Progenitor cell of endocrine pancreas (in vitro differentiated cells): ENCODE results near the gene RIPOR1. TPM values are rescaled to one million over a fixed set of nuclear protein-coding genes. Genes with fewer than 3 reads are reported as not detected.
A peak's percentile ranks its signal among the peaks of the same experiment; 100 is the strongest.
"Not testable (repeated sequence)": the region's sequence is repeated elsewhere in the genome, so short reads cannot be mapped to it uniquely, and the experiment has no call there.

Source experiments
- DNase-seq: peaks from one replicate; pipeline ENCODE4 v3.0.0; 2021; ENCODE audit warnings: low spot score; ENCODE audit not compliant: unreplicated experiment
- H3K27ac Mint-ChIP-seq: 2 replicates; pipeline ENCODE4 v1.8.0; 2021; ENCODE audit warnings: mild to moderate bottlenecking, moderate library complexity, mixed read lengths
- H3K27me3 Mint-ChIP-seq: 2 replicates; pipeline ENCODE4 v1.8.0; 2021; ENCODE audit warnings: mixed read lengths
- H3K36me3 Mint-ChIP-seq: 2 replicates; pipeline ENCODE4 v1.8.0; 2022; ENCODE audit warnings: mixed read lengths; ENCODE audit not compliant: insufficient read depth
- H3K4me1 Mint-ChIP-seq: 2 replicates; pipeline ENCODE4 v1.8.0; 2021; ENCODE audit warnings: low read depth, mixed read lengths
- H3K4me3 Mint-ChIP-seq: 2 replicates; pipeline ENCODE4 v1.8.0; 2021; ENCODE audit warnings: low read depth, mild to moderate bottlenecking, moderate library complexity, mixed read lengths
- H3K9me3 Mint-ChIP-seq: 2 replicates; pipeline ENCODE4 v1.8.0; 2021; ENCODE audit warnings: low read depth, mixed read lengths
- total RNA-seq: library from RNA; stranded (reverse); gene quantifications from 2 replicates; pipeline ENCODE4 v1.2.1, GENCODE V29; 2021
- TF ChIP-seq, protein P1 (sequence below): fragments of 200-600 bp; sonication (generic); IDR thresholded peaks from one replicate; pipeline ENCODE4 v1.5.0; 2021; ENCODE audit warnings: antibody characterized with exemption, mild to moderate bottlenecking; ENCODE audit not compliant: unreplicated experiment

The RIPOR1 gene
- total RNA-seq, 1 donor from 2014 or later: 72.7 TPM

DNA sequence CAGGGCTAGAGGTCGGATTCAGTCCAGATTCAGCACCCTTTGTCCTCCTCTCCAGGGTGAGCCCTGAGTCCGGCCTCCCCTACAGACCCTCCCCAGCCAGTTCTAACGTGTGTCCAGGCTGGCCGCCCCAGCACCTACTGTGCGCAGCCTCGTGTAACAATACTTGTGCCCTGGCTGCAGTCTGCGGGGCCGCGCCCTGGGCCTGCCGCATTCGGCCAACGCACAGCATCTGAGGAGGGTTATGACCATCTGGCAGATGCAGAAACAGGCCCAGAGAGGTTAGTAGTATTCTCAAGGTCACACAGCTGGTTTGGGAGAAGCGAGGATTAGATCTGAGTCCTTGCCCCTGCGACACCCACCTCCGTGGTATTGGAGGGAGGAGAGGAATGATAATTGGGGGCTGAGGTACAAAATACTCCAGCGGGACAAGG, 968 bp downstream of the RIPOR1 start:
- H3K36me3 Mint-ChIP-seq: no peaks in the 10 kb centered on the region
- H3K4me3 Mint-ChIP-seq: peak overlapping the region; percentile 87
- H3K9me3 Mint-ChIP-seq: no peaks in the 10 kb centered on the region
- H3K4me1 Mint-ChIP-seq: peaks cover 15% of the 10 kb centered on the region
- TF ChIP-seq, protein P1, sequence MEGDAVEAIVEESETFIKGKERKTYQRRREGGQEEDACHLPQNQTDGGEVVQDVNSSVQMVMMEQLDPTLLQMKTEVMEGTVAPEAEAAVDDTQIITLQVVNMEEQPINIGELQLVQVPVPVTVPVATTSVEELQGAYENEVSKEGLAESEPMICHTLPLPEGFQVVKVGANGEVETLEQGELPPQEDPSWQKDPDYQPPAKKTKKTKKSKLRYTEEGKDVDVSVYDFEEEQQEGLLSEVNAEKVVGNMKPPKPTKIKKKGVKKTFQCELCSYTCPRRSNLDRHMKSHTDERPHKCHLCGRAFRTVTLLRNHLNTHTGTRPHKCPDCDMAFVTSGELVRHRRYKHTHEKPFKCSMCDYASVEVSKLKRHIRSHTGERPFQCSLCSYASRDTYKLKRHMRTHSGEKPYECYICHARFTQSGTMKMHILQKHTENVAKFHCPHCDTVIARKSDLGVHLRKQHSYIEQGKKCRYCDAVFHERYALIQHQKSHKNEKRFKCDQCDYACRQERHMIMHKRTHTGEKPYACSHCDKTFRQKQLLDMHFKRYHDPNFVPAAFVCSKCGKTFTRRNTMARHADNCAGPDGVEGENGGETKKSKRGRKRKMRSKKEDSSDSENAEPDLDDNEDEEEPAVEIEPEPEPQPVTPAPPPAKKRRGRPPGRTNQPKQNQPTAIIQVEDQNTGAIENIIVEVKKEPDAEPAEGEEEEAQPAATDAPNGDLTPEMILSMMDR: no peak
- peak overlapping the region; percentile 93 for H3K27ac Mint-ChIP-seq
- DNase-seq: no peak
- H3K27me3 Mint-ChIP-seq: peaks cover 19% of the 10 kb centered on the region

DNA sequence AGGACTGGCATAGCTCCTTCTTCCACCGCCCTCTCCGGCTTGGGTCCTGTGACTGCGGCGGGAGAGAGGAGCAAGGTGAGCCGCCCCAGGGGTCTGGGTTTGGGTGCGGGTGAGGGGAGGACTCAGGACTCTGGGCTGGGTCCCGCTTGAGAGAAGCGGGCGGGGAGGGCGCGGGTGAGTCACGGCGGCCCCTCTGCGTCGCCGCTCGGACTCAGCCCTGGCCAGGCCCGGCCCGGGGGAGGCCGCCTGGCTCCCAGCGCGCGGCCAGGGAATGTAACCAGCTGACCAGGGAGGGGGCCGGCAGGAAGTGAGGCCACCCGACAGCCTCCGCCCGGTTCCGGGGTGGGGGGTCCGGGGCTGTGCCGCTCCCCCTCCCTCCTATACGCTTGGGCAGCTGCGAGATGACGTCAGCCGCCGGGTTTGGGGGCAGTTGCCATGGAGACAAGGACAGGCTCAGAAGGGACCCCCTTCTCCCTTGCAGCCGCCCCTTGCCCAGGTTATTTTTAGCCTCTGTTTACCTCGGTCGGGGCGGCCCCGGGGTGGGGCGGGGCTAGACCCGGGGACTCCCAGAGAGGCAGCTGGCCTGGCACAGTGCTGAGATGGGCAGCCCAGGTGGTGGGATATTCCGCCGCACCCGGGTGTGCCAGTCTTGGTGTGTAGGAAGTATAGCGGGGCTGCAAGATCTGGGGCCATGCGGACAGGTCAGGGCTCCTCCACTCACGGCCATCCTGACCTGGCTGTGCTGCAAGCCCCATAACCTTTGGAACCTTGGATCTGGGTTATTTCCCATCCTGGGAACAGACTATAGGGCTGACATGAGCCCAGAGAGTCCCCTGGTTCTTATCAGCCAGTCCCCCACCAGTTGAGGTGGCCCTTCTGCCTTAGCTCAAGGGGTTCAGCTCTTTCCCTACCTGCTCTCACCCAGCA, 1.6 kb downstream of the RIPOR1 start:
- Mint-ChIP-seq H3K4me3 (peak overlapping the region; percentile 87), H3K36me3 (no peaks in the 10 kb centered on the region), H3K4me1 (peaks cover 15% of the 10 kb centered on the region), H3K9me3 (no peaks in the 10 kb centered on the region), H3K27ac (peak overlapping the region; percentile 93), H3K27me3 (peaks cover 15% of the 10 kb centered on the region)
- TF ChIP-seq, protein P1: no peak
- DNase-seq: no peak

DNA sequence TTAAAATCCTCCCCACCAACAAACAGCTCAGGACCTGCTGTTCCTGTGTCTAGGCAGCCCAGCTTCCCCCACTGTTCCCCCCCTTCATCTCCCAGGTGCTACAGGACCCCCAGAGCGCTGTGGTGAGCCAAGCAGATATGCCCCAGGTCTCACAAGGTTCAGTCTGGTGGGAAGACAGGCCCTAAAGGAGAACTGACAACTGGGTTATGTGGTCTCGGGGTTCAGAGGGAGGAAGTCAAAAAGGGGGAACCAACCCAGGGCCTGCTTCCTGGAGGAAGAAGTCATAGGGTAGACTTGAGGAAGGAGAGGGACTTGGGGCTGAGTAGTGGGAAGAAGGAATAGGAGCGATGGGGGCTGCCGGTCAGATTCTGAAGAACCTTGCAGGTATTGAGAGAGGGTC, 2.6 kb downstream of the RIPOR1 start:
- Mint-ChIP-seq H3K27ac (no peak overlapping the region), H3K4me1 (peaks cover 15% of the 10 kb centered on the region), H3K4me3 (peak overlapping the region; percentile 43), H3K27me3 (peaks cover 18% of the 10 kb centered on the region), H3K36me3 (no peaks in the 10 kb centered on the region), H3K9me3 (no peaks in the 10 kb centered on the region)
- TF ChIP-seq, protein P1: no peak
- no peak for DNase-seq

DNA sequence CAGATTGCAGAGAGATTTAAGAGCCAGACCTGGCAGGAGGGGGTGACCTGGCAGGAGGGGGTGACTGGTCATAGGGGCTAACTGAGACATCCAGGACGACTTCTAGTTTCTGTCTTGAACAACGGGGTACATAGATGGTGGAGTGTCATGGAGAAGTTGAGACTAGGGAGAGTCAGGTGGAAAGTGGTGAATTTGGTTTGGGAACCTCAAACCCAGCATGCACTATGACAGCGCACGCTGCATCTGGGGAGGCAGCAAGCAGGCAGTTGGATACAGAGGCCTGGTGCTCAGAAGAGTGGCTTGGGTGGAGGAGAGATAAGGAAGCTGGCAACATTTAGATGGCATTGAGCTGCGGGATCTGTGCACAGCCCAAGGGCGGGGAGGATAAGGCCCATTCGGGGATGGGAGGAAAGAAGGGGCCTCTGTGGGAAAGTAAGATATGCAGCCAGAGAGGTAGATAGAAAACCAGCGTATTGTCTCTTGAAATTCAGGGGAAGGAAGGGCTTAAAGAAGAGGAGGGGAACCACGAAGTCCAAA, 4.5 kb downstream of the RIPOR1 start:
- Mint-ChIP-seq H3K27me3 (peaks cover 18% of the 10 kb centered on the region), H3K27ac (no peak overlapping the region), H3K4me3 (no peak overlapping the region), H3K9me3 (no peaks in the 10 kb centered on the region), H3K36me3 (no peaks in the 10 kb centered on the region), H3K4me1 (peaks cover 12% of the 10 kb centered on the region)
- TF ChIP-seq, protein P1: no peak
- DNase-seq: no peak

DNA sequence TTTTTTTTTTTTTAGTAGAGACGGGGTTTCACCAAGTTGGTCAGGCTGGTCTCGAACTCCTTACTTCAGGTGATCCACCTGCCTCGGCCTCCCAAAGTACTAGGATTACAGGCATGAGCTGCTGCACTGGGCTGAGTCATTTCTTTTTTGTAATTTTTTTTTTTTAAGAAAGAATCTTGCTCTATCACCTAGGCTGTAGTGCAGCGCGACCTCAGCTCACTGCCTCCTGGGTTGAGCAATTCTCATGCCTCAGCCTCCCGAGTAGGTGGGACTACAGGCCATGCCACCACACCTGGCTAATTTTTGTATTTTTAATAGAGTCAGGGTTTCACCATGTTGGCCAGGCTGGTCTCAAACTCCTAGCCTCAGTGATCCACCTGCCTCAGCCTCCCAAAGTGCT, 5.4 kb downstream of the RIPOR1 start:
- DNase-seq, H3K9me3 Mint-ChIP-seq, H3K36me3 Mint-ChIP-seq, H3K4me3 Mint-ChIP-seq, H3K27ac Mint-ChIP-seq: not testable (repeated sequence)
- H3K27me3 Mint-ChIP-seq: peaks cover 18% of the 10 kb centered on the region
- peaks cover 16% of the 10 kb centered on the region for H3K4me1 Mint-ChIP-seq

DNA sequence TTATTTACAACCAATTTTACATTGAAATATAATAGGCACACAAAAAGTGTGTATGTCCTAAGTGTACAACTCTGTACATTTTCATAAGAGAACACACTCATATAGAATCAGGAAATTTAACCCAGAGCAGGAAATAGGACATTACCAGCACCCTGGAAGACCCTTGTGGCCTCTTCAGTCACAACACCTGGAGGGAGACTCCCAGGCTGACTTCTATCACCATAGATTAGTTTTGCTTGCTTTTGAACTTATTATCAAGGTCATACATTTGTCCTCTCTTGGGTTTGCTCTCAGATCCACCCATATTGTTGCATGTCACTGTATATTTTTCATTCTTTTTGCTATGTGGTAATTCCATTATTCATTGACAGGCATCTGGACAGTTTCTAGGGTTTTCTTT, 5.8 kb downstream of the RIPOR1 start:
- no peak overlapping the region for H3K27ac Mint-ChIP-seq
- peaks cover 16% of the 10 kb centered on the region for H3K4me1 Mint-ChIP-seq
- H3K4me3 Mint-ChIP-seq: no peak overlapping the region
- H3K36me3 Mint-ChIP-seq: peaks cover 1% of the 10 kb centered on the region
- H3K9me3 Mint-ChIP-seq: no peaks in the 10 kb centered on the region
- peaks cover 18% of the 10 kb centered on the region for H3K27me3 Mint-ChIP-seq
- TF ChIP-seq, protein P1: no peak
- no peak for DNase-seq
